Upper lobe of left lung (tissue), 4 donors: ENCODE results near the gene TNS3.

Source experiments
- POLR2A ChIP-seq, 4 donors: fragments of 450-650 bp; IDR thresholded peaks; one replicate each; pipeline ENCODE4 v1.5.1; 2016 to 2017; ENCODE audit warnings: antibody characterized with exemption in 4 of 4, mild to moderate bottlenecking in 2 of 4
- TF ChIP-seq, protein P1 (sequence below), 6 experiments: fragments of 450-650 bp in 4 of 6; fragments of 200-600 bp in 2 of 6; sonication (generic) in 2 of 6; IDR thresholded peaks; one replicate each; pipeline ENCODE4 v1.5.1; 2016 to 2019; ENCODE audit warnings: antibody characterized with exemption in 6 of 6

DNA sequence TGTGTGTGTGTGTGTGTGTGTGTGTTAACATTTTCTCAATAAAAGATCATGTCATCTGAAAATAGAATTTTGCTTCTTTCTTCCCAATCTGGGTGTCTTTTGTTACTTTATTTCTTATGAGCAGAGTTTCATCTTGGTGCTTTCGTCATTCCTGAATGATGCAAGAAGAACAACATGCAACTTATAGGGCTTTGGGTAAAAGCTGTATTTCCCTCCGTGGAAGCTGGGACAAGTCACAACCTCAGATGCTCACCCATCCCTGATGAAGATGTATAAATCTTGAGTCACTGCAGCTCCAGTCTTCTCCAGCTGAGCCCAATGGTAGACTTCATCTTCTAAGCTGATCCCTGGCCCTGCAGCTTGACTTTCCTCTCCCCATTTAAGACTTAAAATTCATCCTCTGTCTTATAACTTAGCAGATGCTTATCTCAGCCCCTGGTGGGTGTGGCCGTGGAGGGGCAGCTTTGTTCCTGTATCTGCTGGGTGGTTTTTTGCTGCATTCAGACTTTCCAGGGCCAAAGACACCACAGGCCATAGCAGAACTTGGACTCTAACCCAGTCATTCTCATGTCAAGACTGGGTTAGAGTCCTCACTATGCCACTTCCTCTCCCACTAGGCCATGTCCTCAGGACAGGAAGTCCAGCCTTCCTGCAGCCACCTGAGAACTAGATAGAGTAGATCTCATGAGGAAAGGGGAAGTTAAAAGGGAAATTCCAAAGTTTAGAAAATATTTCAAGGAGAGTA lies 356.4 kb downstream of the TNS3 start:
- no peak for TF ChIP-seq POLR2A (IDR thresholded peaks at IDR 0.05)
- TF ChIP-seq, protein P1, sequence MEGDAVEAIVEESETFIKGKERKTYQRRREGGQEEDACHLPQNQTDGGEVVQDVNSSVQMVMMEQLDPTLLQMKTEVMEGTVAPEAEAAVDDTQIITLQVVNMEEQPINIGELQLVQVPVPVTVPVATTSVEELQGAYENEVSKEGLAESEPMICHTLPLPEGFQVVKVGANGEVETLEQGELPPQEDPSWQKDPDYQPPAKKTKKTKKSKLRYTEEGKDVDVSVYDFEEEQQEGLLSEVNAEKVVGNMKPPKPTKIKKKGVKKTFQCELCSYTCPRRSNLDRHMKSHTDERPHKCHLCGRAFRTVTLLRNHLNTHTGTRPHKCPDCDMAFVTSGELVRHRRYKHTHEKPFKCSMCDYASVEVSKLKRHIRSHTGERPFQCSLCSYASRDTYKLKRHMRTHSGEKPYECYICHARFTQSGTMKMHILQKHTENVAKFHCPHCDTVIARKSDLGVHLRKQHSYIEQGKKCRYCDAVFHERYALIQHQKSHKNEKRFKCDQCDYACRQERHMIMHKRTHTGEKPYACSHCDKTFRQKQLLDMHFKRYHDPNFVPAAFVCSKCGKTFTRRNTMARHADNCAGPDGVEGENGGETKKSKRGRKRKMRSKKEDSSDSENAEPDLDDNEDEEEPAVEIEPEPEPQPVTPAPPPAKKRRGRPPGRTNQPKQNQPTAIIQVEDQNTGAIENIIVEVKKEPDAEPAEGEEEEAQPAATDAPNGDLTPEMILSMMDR (IDR thresholded peaks at IDR 0.05): no peak
